Upper lobe of right lung (tissue), 1 donor: Measurements from ENCODE around the gene ADRB1. TPM values are rescaled to one million over a fixed set of nuclear protein-coding genes. Genes with fewer than 3 reads are reported as not detected.
A peak's percentile ranks its signal among the peaks of the same experiment; 100 is the strongest.

ENCODE experiments used
- ATAC-seq: fragments of 200-7000 bp; cut with Tn5 transposase; one replicate; pipeline ENCODE4 v1.9.1; 2020; ENCODE audit warnings: mild to moderate bottlenecking, moderate library complexity
- DNase-seq: peaks from one replicate; pipeline ENCODE4 v3.0.0-alpha.2; 2020
- H3K27ac ChIP-seq: fragments of 200-600 bp; one replicate; pipeline ENCODE4 v1.8.0; 2022
- H3K27me3 ChIP-seq: fragments of 200-600 bp; one replicate; pipeline ENCODE4 v1.8.0; 2022; ENCODE audit warnings: mild to moderate bottlenecking
- H3K36me3 ChIP-seq: fragments of 200-600 bp; one replicate; pipeline ENCODE4 v1.8.0; 2022
- H3K4me1 ChIP-seq: fragments of 200-600 bp; one replicate; pipeline ENCODE4 v1.8.0; 2022
- H3K4me3 ChIP-seq: fragments of 200-600 bp; one replicate; pipeline ENCODE4 v1.8.0; 2022; ENCODE audit warnings: mild to moderate bottlenecking
- H3K9me3 ChIP-seq: fragments of 200-600 bp; one replicate; pipeline ENCODE4 v1.8.0; 2022
- intact Hi-C: fragments of 100-400 bp; cut with DNase I; formaldehyde crosslinking; loops from one replicate; pipeline ENCODE4 v1.11.0; 2022
- total RNA-seq: library from RNA; stranded (reverse); fragmentation: NEBNext Ultra II Directional; extraction: Animal tissue kit (Norgen Biotek cat#: 25700); gene quantifications from one replicate; pipeline ENCODE4 v1.2.1, GENCODE V29; 2021
- TF ChIP-seq, protein P1 (sequence below): fragments of 200-600 bp; IDR thresholded peaks from one replicate; pipeline ENCODE4 v1.8.0; 2022; ENCODE audit warnings: antibody characterized with exemption
- donor health status: DM: no; HTN: yes; CAD: no; lungs with severe emphysema.

Gene ADRB1
- total RNA-seq, 1 donor from 2014 or later: 18.6 TPM

- no peaks in the 10 kb centered on the region for H3K9me3 ChIP-seq
- intact Hi-C loops: no loop called here
- H3K4me1 ChIP-seq: peaks cover 5% of the 10 kb centered on the region
- H3K27ac ChIP-seq: no peak overlapping the region
- H3K27me3 ChIP-seq: no peaks in the 10 kb centered on the region
- TF ChIP-seq, protein P1, sequence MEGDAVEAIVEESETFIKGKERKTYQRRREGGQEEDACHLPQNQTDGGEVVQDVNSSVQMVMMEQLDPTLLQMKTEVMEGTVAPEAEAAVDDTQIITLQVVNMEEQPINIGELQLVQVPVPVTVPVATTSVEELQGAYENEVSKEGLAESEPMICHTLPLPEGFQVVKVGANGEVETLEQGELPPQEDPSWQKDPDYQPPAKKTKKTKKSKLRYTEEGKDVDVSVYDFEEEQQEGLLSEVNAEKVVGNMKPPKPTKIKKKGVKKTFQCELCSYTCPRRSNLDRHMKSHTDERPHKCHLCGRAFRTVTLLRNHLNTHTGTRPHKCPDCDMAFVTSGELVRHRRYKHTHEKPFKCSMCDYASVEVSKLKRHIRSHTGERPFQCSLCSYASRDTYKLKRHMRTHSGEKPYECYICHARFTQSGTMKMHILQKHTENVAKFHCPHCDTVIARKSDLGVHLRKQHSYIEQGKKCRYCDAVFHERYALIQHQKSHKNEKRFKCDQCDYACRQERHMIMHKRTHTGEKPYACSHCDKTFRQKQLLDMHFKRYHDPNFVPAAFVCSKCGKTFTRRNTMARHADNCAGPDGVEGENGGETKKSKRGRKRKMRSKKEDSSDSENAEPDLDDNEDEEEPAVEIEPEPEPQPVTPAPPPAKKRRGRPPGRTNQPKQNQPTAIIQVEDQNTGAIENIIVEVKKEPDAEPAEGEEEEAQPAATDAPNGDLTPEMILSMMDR: no peak
- no peaks in the 10 kb centered on the region for H3K36me3 ChIP-seq
- no peak for DNase-seq
- peak; percentile 37 for ATAC-seq
- no peak overlapping the region for H3K4me3 ChIP-seq
These were observed 14.6 kb downstream of the ADRB1 start for GRCh38 chr10:114058297-114058696.

DNA sequence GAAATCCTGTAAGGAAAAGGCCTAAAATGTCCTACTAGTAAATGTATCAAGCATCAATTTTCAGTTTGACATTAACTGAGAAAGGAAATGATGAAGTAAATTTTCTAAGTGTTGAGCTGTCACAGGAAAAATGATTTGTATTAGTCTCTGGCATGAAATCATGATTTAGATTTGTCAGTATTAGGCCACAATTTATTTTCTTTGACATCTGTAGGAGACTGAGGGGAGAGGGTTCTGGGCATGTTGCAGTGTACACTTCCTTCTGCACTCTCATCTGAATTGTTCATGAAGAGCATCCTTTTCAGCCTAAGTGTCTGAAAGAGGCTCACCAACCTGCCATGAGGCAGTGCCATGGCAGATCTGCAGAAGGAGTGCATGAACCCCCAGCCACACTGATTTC, 15.9 kb downstream of the ADRB1 start:
- no peak for DNase-seq
- no peaks in the 10 kb centered on the region for H3K27me3 ChIP-seq
- H3K27ac ChIP-seq: no peak overlapping the region
- TF ChIP-seq, protein P1: no peak
- H3K36me3 ChIP-seq: no peaks in the 10 kb centered on the region
- ATAC-seq: no peak
- peaks cover 9% of the 10 kb centered on the region for H3K4me1 ChIP-seq
- H3K9me3 ChIP-seq: no peaks in the 10 kb centered on the region
- H3K4me3 ChIP-seq: no peak overlapping the region
- intact Hi-C loops: no loop called here

DNA sequence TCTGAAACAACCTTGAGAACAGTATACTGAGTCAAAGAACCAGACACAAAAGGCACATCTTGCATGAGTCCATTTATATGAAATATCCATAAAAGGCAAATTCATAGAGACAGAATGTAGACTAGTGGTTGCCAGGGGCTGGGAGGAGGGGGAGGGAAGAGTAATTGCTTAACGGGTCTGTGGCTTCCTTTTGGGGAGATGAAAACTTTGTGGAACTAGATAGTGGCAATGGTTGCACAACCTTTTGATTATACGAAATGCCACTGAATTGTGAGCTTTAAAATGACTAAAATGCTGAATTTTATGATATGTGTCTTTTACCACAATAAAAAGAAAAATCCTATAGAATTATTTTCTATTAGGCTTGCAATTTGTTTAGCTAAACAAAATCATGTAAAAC, 16.8 kb downstream of the ADRB1 start:
- no peaks in the 10 kb centered on the region for H3K36me3 ChIP-seq
- TF ChIP-seq, protein P1: no peak
- ATAC-seq (no peak), DNase-seq (no peak)
- no peak overlapping the region for H3K4me3 ChIP-seq
- H3K27me3 ChIP-seq: no peaks in the 10 kb centered on the region
- H3K27ac ChIP-seq: no peak overlapping the region
- no peaks in the 10 kb centered on the region for H3K9me3 ChIP-seq
- peaks cover 9% of the 10 kb centered on the region for H3K4me1 ChIP-seq
- intact Hi-C loops: no loop called here

DNA sequence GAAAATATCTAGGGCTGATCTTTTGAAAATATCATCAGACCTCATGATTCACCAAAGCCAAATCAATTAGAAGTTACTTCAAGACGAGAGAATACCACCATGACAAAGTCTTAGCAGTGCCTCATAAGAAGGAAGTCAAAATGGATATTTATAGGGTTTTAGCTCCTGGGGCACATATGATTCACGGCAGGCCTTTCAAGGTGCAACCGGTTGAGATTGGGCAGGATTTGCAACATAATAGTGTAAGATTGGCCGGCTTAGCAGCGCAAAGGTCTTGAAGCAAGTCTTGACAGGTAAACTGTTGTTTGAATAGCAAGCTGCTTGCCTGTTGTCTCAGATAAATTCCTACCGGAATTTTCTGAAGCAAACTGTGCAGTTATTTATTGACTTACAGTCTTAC, 17.5 kb downstream of the ADRB1 start:
- TF ChIP-seq, protein P1: no peak
- intact Hi-C loops: no loop called here
- no peak overlapping the region for H3K4me3 ChIP-seq
- ATAC-seq: no peak
- H3K9me3 ChIP-seq: no peaks in the 10 kb centered on the region
- no peaks in the 10 kb centered on the region for H3K36me3 ChIP-seq
- no peak overlapping the region for H3K27ac ChIP-seq
- no peaks in the 10 kb centered on the region for H3K27me3 ChIP-seq
- no peak for DNase-seq
- peaks cover 9% of the 10 kb centered on the region for H3K4me1 ChIP-seq

DNA sequence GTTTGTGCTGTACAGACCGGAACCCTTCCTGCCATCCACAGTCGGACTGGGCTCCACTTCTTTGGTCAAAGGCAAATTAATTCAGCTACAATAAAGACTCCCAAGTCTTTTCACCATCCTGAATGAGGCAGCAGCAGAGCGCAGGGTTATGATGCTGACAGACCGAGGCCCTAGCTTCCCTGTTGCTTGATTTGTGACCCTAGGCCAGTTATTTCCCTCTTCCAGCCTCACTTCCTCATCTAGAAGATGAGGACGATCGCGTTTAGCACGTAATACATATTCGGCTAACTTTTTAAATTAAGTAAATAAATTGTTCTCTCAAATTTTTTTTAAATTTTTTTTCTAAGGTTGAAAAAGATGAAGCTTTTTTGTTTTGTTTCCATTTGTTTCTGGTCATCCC, 18.1 kb downstream of the ADRB1 start:
- DNase-seq: no peak

More for the DNA sequence above, 18.1 kb downstream of the ADRB1 start:
- TF ChIP-seq, protein P1: no peak
- intact Hi-C loops: no loop called here
- Histone ChIP-seq H3K4me1 (peaks cover 9% of the 10 kb centered on the region), H3K27ac (no peak overlapping the region), H3K4me3 (no peak overlapping the region), H3K36me3 (no peaks in the 10 kb centered on the region), H3K9me3 (no peaks in the 10 kb centered on the region), H3K27me3 (no peaks in the 10 kb centered on the region)
- peak; percentile 56 for ATAC-seq
